NK-92 treated with Interleukin-12 subunit alpha and Interleukin-12 subunit beta, amount 100 ng/mL, for 24 hours (cell line): ENCODE measurements around the gene CRADD.
"Not testable (repeated sequence)": the region's sequence is repeated elsewhere in the genome, so short reads cannot be mapped to it uniquely, and the experiment has no call there.

ENCODE experiments used
- DNase-seq: peaks from one replicate; lab custom pipeline; 2025; lab: John Stamatoyannopoulos, UW

CRADD gene

GRCh38 chr12:93677195-93678064, at the start of gene CRADD:
TSS of gene CRADD (plus strand) at chr12:93677375.
- peak; percentile 71 for DNase-seq

DNA sequence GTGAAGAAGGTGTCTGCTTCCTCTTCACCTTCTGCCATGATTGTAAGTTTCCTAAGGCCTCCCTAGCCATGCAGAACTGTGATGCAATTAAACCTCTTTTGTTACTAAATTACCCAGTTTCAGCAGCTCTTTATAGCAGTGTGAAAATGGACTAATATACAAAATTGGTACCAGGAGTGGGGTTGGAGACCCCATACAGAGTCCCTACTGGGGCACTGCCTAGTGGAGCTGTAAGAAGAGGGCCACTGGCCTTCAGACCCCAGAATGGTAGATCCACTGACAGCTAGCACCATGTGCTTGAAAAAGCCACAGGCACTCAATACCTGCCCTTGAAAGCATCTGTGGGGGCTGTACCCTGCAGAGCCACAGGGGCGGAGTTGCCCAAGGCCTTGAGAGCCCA, 44.8 kb upstream of the CRADD start:
- no peak for DNase-seq

- DNase-seq = no peak
Measured at GRCh38 chr12:93634416-93634815, 42.8 kb upstream of the CRADD start.

- DNase-seq = no peak
Measured at GRCh38 chr12:93636708-93637107, 40.5 kb upstream of the CRADD start.

GRCh38 chr12:93638095-93638494, 39.1 kb upstream of the CRADD start:
- DNase-seq = no peak

- no peak for DNase-seq
Measured at GRCh38 chr12:93638954-93639353, 38.2 kb upstream of the CRADD start.

DNA sequence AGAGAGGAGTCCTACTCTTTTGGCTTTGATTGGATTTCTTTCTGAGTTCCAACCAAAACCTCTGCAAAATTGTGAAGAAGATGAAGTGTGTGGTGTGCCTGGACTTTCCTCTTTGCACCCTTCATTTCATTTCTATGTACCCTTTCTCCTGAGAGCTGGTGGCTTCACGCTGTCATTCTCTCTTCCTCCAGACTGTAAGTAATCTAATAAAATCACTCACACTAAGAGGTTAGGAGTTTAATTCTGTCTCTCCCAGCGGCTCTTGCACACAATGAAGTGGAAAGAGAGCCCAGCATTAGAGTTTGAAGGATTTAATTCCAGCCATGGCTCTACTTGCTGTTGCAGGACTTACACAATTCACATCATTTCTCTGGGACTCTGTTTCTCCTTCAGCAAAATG, 37.8 kb upstream of the CRADD start:
- no peak for DNase-seq

- DNase-seq = not testable (repeated sequence)
Measured at GRCh38 chr12:93641380-93641779, 35.8 kb upstream of the CRADD start.

DNA sequence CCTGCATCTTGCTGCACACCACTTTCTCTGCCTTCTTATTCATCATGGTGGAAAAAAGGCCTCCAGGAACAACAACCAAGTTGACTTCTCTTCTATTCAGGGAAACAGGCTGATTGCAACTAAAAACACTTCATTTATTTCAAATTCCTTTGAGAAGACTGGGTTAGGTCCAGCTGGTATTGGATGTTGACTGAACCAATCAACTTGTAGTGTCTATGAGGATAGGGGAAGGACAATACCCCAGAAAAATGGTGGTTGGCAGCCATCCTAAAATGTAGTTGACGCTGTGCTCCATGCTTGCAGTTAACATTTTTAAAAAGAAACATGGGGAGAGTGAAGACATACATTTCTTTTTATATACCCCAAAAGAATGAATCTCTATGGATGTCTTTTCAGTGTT, 34.4 kb upstream of the CRADD start:
- DNase-seq = no peak

GRCh38 chr12:93645702-93646101, 31.5 kb upstream of the CRADD start:
- no peak for DNase-seq

DNA sequence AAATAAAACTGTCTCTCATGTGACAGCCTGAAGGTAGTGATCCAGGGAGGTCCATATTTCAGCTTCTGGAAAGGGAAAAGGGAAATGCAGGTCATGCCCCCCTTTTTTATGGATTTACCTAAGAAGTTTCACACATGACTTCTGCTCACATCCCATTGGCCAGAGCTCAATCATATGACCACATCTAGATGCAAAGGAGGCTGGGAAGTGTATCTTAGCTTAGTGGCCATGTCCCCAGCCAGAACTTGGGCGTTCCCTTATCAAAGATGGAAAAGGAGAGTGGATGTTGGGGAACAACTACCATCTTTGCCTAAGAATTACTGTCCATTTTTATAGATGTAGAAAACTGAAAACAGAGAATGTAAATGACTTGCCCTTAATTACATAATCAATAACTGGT, 26.5 kb upstream of the CRADD start:
- DNase-seq = no peak

- DNase-seq = no peak
Measured at GRCh38 chr12:93653079-93653478, 24.1 kb upstream of the CRADD start.

DNA sequence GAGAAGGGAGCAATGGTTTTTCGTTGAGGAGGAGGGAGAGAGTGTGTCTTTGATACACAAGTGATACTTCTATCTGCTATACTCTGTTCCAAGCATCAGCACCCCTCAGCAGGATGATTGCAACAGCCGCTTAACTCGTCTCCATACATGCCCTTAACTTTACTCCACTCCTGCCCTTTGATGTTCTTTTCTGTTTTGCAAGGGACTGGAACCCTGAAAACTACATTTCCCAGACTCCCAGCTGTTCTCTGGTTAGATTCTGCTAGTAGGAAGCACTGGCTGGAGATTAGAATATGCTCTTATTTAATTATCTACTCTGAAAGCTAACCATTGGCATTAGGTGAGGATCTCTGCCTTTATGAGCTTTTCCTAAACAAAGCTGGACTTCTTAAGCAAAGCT, 23.5 kb upstream of the CRADD start:
- DNase-seq = no peak

DNA sequence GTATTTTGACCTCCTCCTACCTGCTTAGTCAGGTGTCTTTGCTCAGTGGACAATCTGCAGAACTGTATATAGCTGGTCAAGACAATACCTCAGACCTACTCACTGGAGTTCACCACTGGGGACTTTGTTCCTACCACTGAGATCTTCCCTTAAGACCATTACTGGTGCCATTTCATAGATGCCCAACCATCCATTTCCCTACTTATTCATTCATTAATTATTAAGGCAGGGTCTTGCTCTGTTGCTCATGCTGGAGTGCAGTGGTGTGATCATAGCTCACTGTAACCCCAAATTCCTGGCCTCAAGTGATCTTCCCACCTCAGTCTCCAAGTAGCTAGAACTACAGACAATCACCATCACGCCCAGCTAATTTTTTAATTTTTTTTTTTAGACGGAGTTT, 22.8 kb upstream of the CRADD start:
- no peak for DNase-seq

- DNase-seq = no peak
Measured at GRCh38 chr12:93657071-93657470, 20.1 kb upstream of the CRADD start.

- no peak for DNase-seq
Measured at GRCh38 chr12:93661021-93661420, 16.2 kb upstream of the CRADD start.

DNA sequence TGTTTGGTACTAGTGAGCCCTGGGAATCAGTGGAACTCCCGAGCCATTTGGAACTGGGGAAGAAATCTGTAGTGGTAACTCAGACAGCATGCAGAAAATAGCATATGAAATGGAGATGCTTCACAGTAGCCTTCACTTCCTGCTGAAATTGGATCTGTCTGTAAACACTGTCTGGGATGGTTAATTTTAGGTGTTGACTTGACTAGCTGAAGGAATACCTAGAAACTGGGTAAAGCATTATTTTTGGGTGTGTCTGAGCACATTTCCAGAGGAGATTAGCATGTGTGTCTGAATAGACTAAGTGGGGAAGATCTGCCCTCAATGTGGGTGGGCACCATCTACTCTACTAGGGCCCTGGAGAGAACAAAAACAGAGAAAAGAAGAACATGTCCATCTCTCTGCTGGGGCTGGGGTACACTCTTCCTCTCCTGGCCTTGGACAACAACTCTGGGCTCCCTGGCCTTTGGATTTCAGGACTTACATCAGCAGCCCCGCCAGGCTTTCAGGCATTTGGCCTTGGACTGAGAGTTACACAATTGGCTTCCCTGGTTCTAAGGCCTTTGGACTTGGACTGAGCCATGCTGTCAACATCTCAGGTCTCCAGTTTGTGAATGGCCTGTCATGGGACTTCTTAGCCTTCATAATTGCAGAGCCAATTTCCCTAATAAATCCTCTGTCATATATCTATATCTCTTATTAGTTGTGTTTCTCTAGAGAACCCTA, 14.0 kb upstream of the CRADD start:
- DNase-seq = no peak

DNA sequence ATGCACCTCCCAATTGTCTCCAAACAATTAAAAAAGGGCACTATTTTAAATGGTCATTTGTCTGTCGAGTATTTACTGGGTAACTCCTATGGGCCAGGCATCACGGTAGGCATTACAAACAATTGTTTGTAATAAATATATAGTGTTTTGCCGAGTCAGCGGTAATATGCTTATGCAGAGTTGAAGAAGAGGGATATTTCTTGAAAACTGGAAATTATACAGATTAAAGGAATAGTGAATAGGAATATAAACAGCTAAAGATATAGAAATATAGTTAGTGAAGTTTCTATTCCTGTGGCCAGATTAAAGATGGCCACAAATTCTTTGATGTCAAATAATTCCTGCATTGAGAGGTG, 13.5 kb upstream of the CRADD start:
- DNase-seq = no peak

- no peak for DNase-seq
Measured at GRCh38 chr12:93664573-93665138, 12.5 kb upstream of the CRADD start.

GRCh38 chr12:93667672-93668071, 9.5 kb upstream of the CRADD start:
- DNase-seq = no peak

- DNase-seq = no peak
Measured at GRCh38 chr12:93668919-93669418, 8.2 kb upstream of the CRADD start.

DNA sequence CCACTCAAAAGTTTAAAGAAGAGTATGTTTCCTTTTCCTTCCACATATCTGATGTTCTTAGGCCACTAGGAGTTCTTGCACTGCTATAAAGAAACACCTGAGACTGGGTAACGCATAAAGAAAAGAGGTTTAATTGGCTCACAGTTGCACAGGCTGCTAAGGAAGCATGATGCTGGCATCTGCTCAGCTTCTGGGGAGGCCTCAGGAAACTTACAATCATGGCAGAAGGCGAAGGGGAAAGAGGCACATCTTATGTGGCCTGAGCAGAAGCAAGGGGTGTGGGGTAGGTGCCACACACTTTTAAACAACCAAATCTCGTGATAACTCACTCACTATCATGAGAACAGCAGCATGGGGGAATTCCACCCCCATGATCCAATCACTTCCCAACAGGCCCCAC, 7.7 kb upstream of the CRADD start:
- no peak for DNase-seq

DNA sequence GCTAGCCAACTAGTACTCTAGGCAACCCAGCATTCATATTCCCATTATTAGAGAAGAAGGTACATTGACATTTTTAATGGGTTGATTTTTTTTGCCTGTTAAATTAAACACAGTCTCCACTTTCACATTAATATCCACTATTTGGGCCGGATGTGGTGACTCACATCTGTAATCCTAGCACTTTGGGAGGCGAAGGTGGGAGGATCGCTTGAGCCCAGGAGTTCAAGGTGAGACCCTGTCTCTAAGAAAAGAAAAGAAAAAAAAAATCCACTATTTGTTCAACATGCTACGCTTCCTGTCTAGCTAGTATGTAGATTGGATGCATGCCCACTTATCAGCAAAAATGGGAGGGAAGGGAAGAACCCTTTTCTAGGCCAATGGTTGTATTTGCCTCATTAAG, 7.1 kb upstream of the CRADD start:
- DNase-seq = no peak
